C4-2B (cell line): ENCODE data around the gene VAV3.

Experiments
- ZFX ChIP-seq: fragments of 450-650 bp; IDR thresholded peaks from 2 replicates; pipeline ENCODE4 v1.6.1; 2017
- TF ChIP-seq, protein P1 (sequence below): fragments of 450-650 bp; conservative IDR thresholded peaks from 2 replicates; pipeline ENCODE4 v1.5.1; 2017; ENCODE audit warnings: mild to moderate bottlenecking

DNA sequence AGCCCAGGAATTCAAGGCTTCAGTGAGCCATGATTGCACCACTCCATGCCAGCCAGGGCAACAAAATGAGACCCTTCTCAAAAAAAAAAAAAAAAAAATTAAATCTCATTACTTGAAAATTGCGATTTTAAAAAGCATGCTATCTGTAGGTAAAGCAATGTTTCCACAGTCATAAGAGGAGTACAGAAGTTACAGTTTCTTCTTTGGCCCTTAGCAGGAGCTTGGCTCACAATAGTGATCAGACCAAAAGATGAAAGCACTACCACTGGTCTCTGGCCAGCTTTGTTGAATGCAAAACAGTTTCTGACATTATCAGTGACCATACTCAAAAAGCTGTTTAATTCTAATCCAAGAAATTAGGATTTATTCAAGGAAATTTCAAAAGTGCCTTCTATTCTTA is 31.2 kb downstream of the VAV3 start:
- TF ChIP-seq, protein P1, sequence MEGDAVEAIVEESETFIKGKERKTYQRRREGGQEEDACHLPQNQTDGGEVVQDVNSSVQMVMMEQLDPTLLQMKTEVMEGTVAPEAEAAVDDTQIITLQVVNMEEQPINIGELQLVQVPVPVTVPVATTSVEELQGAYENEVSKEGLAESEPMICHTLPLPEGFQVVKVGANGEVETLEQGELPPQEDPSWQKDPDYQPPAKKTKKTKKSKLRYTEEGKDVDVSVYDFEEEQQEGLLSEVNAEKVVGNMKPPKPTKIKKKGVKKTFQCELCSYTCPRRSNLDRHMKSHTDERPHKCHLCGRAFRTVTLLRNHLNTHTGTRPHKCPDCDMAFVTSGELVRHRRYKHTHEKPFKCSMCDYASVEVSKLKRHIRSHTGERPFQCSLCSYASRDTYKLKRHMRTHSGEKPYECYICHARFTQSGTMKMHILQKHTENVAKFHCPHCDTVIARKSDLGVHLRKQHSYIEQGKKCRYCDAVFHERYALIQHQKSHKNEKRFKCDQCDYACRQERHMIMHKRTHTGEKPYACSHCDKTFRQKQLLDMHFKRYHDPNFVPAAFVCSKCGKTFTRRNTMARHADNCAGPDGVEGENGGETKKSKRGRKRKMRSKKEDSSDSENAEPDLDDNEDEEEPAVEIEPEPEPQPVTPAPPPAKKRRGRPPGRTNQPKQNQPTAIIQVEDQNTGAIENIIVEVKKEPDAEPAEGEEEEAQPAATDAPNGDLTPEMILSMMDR: no peak
- no peak for TF ChIP-seq ZFX
